ENCODE measurements around the gene FLNA.

Gene FLNA

DNA sequence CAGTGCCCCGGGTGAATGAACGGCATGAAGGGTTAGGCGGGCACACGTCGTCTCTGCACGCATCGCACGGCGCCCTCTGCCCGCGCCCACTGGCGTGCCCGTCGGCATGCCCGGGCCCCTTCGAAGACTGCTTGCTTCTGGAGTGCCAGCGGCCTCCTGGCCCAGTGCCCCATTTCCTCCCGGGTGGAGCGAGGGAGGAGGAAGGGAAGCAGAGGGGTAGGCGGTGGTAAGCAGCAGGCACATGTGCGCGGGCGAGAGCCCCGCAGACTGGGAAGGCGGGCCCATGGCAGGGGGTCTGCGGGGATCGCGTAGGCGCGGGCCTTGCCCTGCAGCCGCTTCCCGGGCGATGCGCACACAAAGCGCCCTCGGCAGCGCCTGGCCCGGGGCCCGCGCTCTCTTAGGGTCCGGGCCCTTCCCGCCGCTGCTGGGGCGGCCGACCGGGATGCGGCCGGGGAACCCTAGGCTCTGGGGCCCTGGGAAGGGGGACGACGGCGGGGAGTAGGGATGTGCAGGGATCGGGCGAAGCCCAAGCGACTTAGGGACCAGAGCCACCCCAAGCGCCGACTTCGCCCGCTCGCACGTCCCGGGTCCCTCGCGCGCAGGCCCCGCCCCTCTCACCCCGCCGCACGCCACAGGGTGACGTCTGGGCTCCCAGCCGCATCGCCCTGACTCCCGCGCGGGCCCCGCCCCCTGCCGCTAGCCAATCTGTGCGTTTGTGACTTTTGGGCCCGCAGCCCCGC, 3.8 kb upstream of the FLNA start:
- no peak for DNase-seq (ENCODE audit: low read depth in 2 of 2)

DNA sequence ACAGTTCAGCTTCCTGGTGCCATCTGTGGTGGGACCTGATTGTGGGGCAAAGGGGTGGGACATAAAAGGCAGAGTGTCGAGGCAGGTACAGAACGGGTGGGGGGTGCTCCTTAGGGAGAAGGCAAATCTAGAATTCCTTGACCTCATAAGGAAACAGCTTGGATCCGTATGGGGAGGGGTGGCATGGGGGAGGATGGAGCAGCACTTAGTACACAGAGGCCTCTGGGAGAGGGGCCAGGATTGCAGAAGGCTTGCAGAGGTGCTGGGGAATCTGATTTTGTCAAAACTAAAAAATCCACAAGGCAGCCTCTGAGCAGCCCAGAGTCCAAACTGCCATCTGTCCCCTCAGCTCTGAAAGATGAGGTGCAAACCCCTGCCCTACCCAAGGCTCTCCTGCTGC, 2.3 kb upstream of the FLNA start:
- DNase-seq (ENCODE audit: low read depth in 2 of 2), result no peak

DNA sequence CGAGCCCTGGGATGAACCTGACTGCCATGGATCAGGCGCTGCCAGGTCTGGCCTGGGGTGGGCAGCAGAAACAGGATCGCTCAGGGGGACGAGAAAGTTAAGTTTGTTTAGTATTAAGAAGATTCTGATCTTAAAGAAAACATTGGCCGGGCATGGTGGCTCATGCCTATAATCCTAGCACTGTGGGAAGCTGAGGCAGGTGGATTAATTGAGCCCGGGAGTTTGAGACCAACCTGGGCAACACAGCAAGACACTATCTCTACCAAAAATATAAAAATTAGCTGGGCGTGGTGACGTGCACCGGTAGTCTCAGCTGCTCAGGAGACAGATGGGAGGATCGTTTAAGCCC, 696 bp upstream of the FLNA start:
- no peak for DNase-seq (ENCODE audit: low read depth in 2 of 2)

DNA sequence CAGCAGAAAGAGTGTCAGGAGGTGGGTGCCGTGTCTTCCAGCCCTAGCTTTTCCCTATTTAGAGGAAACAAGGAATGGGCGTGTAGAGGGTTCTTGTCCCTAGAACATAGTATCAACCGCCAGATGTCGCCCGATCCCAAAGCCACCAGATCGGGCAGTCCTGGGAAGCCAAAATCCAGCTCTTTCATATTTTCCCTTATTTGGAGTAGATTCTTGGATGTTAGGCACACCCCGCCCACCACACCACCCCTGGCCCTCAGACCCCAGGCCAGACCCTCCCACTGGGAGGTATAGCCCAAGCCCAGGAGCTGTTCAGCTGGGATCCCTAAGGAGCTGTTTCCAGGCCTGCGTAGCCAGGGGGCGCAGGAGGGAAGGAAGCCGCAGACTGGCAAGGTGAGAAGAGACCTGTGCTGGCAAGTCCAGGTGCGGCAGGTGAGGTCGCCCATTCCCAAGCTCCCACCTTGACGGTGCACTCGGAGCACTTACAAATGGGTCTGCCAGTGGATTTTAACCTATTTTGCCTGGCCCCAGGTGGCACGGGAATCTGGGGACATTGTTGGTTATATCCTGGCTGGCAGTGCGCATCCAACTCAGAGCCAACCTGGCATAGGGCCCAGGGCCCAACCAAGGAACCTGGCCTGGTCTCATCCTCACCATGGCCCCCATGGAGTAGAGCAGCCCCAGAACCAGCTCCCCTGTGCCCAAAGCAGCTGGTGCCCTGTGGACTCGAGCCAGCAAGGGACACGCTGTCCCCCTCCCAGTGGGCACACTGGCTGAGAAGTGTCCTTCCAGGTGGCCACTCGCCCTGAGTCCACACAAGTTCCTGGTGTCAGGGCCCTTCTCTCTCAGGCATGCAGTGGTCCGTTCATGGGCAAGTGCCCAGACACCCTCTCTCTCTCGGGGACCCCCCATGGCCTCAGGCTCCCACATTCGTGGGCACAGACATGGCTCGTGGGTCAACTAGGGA, 811 bp downstream of the FLNA start:
- DNase-seq (ENCODE audit: low read depth in 2 of 2), result no peak

DNA sequence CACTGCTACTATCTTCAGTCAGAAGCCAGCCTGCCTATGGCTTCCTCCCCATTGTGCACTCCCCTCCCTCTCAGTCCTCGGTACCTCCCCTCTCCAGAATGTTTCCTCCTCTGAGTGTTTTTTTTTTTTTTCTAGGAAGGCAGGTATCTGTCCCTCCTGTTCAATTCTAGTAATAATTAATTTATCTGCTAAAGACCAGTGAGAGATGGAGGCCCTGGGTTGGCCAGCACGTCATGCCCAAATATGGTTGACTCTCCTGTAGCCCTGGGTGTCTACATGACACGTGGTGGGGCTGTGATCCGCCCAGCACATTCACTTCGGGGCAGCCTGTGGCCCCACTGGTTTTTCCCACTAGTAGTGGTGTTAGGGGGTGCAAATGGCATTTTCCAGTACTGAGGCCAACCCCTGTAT, 1.8 kb downstream of the FLNA start:
- peak in 1 of 2 donors; percentile 32 for DNase-seq (ENCODE audit: low read depth in 2 of 2)

DNA sequence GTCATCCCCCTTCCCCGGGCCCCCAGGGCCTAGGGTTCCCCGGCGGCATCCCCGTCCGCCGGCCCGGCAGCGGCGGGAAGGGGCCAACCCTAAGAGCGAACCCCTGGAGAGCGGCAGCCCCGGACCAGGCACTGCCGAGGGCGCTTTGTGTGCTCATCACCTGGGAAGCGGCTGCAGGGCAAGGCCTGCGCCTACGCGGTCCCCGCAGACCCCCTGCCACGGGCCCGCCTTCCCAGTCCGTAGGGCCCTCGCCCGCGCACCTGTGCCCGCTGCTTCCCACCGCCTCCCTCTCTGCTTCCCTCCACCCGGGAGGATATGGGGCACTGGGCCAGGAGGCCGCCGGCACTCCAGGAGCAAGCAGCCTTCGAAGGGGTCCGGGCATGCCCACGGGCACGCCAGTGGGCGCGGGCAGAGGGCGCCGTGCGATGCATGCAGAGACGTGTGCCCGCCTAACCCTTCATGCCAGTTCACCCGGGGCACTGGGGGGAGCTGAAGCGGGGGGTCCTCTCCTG, 2.6 kb downstream of the FLNA start:
- no peak for DNase-seq (ENCODE audit: low read depth in 2 of 2)

DNA sequence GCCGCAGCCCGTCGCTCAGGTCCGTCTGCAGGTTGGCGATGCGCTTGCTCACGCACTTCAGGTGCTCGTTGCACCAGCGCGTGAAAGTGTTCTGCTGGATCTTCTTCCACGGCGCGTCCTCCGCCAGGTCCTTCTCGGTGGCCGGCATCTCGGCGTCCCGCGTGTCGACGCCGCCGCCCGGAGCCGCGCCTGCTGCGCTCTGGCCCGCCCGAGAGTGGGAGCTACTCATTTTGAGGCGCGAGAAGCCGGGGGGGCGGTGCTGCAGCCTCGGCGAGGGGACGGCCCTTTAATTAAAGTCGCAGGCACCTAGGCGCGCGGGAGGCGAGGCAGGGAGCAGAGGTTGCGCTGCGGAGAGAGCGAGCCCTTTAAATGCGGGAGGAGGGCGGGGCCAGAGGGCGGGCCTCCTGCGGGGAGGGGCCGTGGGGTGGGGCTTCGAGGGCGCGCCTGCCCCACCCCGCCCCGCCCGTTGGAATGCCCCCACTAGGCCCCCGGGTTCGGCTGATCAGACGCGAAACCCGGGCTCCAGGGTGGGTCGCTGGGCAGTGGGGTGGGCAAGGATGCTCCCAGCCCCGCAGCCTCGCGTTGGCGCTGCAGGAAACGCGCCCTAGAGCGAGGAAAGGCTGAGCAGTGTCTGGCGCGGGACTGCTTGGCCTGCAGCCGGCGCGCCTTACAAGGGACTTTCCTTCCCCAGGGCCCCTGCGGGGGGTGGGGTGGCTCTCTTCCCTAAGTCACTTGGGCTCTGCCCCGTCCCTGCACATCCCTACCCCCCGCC, 3.2 kb downstream of the FLNA start:
- peak; percentile 84 to 88 for DNase-seq (ENCODE audit: low read depth in 2 of 2)

DNA sequence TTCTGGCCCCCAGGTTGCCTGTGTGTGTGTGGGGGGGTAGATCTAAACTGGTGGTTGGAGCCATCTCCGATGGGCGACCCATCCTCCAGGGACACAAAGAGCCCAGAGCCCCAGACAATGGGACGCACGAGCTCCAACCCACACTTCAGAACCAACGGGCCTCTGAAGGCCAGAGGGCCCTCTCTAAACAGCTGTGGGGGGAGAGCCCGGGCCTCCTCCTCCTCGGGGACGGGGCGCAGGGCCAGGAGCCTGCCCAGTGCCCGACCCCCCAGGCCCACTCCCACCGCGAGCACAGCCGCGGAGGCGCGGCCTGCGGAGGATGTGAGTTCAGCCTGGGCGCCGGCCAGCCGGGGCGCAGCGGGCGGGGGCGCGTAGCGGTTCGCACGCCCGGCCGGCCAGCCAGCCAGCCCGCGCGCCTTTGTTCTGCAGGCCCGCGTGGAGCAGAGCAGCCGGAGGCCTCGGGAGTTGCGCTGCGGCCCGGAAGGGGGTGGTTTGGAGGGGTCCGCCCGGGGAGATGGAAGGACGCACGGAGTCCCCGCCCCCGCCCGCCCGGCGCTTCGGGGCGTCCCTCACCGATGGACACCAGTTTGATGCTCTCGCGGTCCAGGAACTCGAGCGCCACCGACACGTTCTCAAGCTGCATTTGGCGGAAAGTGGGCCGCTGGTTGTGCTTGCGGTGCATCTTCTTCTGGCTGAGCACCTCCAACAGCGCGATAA, 4.0 kb downstream of the FLNA start:
- no peak for DNase-seq (ENCODE audit: low read depth in 2 of 2)

DNA sequence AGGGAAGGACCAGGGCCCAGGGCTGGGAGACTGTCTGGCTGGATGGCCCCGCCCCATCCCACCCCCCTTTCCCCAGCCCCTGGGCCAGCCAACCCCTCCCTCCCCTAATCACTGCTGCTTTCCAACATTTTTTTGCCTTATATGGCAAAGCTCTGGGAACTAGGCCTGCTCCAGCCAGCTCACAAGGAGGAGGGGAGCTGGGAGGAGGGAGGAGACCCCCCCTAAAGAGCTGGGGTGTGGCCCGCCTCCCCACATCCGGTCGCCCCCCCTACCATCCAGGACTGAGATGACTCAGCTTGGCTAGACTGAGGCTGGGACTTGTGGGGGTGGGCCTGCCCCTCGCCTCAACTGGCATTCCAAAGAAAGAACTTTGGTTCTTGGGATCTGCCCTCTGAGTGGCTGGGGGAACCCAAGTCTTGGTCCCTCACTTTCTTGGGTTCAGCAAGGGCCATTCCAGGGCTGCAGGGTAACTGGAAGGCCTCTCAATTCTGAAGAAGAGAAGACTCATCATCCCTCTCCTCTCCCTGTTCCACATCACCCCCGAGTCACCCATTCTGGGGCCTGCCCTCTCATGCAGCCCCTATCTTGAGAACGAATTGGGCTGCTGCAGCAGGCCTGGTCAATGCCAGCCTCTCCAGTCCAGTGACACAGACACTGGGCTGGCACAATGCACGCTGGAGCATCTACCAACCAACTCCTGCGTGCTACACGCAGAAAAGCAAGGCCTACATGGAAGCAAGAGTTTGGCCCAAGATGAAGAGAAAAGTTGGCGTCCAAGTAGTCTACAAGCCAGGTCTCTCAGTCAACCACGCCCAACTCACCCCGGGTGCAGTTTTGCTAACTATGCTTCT, 4.8 kb downstream of the FLNA start:
- DNase-seq (ENCODE audit: low read depth in 2 of 2), result peak; percentile 62 to 66

DNA sequence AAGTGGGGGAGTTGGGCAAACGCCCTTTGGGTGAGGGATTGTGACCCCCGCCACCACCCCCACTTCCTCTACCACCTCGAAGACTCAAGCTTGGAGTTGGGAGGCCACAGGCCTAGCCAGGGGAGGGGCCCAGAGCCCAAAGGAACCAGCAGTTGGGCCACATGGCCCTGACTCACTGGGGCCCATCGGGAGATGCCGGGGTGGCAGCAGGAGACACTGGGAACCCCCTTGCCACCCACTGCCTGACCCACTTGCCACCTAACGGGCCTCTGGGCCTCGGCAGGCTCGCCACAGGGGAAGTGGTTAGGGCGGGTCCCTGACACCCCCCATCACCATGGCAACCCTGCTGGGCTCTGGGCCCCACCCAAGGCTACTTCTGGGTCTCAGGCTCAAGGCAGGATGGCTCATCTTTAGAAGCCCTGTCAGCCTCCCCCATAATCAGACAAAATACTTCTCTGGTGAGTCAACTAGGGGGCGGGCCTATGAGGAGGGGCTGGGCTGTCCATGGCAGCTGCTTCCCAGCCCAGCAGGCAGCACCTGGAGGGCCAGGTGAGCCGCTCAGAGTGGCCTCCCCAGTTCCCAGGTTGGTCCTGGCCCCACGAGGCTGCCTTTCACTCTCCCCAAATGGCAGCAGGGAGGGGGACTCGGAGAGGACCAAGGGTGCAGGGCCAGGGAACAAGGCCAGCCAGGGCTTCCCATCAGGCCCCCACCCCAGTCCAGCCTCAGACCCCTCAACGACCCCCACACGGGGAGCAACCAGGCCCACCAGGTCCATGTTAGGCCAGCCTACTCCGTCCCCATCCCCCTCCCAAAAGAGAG, 5.6 kb downstream of the FLNA start:
- DNase-seq (ENCODE audit: low read depth in 2 of 2), result peak; percentile 90 to 96

DNA sequence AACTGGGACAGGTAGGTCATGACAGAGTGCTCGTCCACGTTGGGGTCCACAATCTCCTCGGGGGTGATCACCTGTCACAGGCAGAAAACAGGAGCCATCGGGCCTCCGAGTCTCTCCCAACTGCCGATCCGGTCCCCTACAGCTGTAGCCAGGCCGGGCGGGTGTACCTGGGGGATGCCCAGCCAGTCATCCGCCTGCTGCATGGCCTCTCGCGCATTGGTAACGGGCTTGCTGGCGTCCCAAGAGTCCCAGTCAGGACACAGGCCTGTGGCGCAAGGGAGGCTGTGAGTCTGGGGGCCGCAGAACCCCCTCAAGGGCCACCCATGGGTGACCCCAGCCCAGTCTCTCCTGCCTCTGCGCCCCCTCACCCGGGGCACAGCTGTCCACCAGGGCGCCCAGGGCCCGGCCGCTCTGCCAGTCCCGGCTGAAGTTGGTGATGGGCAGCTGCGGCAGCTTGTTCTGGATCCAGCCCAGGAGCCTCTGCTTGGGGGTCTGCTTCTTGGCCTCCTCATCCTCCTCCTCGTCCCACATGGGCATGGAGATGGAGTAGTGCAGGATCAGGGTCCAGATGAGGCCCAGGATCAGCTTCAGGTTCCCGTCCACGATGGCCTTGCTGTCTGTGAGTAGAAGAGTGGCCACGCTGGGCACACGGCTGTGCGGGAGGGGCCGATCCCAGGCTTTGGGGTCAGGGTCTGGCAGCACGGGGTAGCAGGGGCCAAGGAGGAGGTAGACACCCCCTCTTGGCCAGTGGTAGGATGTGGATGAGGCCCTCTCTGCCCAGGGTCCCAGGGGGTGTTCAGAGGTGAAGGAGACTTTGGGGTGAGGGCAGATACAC, 6.7 kb downstream of the FLNA start:
- DNase-seq (ENCODE audit: low read depth in 2 of 2), result no peak

DNA sequence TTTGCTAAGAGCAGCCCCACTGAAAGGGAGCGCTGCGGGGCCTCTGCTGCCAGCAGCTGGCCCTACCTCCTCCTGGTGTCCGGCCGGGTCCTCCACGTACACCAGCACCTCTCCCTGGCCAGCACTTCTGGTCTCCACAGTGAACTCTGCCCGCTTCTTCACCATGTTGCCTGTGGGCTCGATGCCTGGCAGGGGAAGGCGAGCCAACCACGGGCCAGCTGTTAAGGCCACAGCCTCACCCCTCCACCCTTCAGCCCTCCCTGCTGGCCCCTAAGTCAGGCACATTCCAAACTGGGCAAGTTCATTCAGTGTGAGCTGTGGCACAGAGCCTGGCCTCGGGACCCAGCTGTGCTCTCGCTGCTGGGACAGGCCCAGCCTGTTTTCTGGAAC, 7.8 kb downstream of the FLNA start:
- DNase-seq (ENCODE audit: low read depth in 2 of 2), result no peak

DNA sequence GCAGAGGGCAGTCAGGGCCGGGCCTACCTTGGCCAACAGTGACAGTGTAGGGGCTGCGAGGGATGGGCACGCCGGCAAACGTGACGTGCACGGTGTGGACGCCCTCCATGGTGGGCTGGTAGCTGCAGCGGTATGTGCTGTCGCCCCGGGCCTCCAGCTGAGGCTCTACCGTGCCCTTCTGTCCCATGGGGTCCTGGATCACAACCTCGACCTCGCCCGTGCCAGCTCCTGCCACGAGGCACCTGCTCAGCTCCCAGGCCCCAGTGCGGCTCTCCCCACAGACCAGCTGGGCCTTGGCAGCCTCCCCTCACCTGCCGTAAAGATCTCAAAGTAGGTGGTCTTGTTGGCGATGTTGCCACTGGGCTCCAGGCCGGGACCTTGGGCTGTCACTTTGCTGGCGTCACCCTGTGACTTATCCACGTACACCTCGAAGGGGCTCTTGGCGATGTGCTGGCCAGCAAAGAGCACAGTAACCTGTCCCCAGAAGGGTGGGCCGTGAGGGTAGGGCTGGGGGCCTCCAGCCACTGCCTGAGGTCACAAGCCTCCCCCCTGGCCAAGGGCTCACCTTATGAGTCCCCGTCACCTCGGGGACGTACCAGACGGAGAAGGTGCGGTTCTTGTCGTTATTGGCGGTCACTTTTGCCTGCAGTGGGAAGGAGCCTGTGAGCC, 8.3 kb downstream of the FLNA start:
- DNase-seq (ENCODE audit: low read depth in 2 of 2), result no peak

DNA sequence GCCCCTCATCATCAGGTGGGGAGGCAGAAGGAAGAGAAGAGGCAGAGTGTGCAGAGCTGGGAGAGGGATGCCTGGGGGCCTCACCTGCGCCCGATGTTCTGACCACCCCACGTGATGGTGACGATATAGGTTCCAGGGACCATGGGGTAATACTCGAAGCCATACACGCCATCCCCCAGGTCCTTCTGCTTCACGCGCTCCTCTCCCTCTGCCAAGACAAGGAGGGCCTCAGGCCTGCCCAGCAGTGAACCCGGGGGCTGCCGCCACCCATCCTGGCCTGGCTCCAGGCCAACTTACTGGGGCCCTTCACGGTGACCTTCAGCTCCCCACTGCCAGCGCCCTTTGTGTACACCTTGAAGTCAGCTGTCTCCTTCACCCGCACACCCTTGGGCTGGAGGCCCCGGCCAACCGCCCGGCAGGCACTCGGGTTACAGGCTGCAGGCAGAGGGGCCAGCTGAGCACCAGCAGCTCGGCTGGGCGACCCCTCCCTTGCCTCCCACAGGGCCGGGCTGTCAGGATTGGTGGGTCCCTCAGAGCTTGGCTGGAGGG, 9.3 kb downstream of the FLNA start:
- no peak for DNase-seq (ENCODE audit: low read depth in 2 of 2)

DNA sequence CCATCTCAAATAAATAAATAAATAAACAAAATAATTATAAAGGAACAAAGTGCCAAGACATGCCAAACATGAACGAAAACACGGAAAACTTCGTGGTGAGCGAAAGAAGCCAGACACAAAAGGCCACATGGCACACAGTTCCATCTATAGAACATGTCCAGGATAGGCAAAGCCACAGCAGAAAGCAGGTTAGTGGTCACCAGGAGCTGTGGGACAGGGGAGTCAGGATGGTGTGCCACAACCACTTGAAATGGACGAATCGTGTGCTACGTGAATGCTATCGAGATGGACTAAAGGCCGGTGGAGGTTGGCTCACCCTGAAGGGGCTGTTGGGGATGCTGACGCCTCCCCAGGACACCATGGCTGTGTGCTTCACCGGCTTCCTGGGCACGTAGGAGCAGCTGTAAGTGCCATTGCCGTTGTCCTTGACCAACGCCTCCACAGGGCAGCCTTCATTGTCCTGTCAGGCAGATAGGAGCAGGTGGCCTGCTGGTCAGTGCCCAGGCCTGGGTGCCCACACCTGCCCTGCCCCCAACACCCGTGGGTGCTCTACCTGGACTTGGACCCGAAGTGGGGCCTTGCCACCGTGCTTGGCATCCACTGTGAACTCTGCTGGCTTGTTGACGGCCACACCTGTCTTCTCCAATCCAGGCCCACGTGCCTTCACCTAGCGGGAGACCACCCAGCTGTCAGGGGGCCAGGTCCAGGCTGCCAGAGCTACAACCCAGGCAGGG, 10.6 kb downstream of the FLNA start:
- DNase-seq (ENCODE audit: low read depth in 2 of 2), result no peak

DNA sequence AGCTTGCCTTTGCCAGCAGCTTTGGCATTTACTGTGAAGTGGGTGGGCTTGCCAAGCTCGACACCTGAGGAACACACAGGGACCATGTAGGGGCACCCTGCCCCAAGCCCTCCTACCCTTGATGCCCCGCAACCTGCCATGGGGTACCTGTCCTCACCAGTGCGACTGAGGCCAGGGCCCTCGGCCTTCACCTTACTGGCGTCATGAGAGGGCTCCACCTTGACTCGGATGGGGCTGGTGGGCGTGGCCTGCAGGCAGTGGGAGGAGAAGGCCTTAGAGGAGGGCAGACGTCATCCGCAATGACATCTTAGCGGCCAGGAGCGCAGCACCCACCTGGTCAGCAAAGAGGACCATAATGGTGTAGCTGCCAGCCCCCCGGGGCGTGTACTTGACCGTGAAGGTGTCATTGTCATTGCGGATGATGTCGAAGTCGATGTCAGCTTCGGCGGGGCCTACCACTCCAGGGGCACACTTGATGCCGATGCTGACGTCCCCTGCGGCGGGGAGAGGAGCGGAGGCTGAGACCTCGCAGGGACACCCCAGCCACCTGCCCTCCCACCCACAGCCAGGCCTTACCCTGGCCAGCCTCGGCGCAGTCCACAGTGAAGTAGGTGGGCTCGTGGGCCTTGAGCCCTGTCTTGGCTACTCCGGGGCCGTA, 12.2 kb downstream of the FLNA start:
- DNase-seq (ENCODE audit: low read depth in 2 of 2), result no peak

All from stimulated activated CD8-positive, alpha-beta memory T cell treated with anti-CD3 and anti-CD28 coated beads, Interleukin-15, amount 100 ng/mL, for 48 hours (primary cell).